Endothelial cell of umbilical vein (primary cell): ENCODE results near the gene MGAM2. TPM values are rescaled to one million over a fixed set of nuclear protein-coding genes. Genes with fewer than 3 reads are reported as not detected.

Experiments used
- BruUV-seq: library from RNA; stranded (reverse); fragments of 400-500 nt; replicated peaks from 2 replicates; lab custom pipeline; 2021; lab: Mats Ljungman, UMichigan
- CTCF ChIA-PET: fragments of 300-600, 350-600 bp; sonication (Branson Sonifier 250); formaldehyde crosslinking; loops from one replicate; lab custom pipeline; 2021; ENCODE audit warnings: antibody characterized with exemption, inconsistent platforms; lab: Charles Lee
- POLR2A ChIA-PET: fragments of 300-600, 350-600 bp; sonication (Branson Sonifier 250); formaldehyde crosslinking; loops from one replicate; lab custom pipeline; 2021; ENCODE audit warnings: antibody characterized with exemption, inconsistent platforms; lab: Charles Lee
- DNase-seq: peaks from one replicate; pipeline ENCODE4 v3.0.0-alpha.2; 2011; ENCODE audit warnings: low read depth, low spot score
- FAIRE-seq: peaks from 2 replicates; lab custom pipeline; 2011; peaks lifted over from hg19 to GRCh38; lab: Jason Lieb, UNC
- H2AFZ ChIP-seq: 2 replicates; pipeline ENCODE4 v1.6.0; 2012; ENCODE audit warnings: low read depth, low read length, control low read depth, inconsistent platforms
- H3K27ac ChIP-seq: 2 replicates; pipeline ENCODE4 v1.5.1; 2011; ENCODE audit warnings: low read depth, mild to moderate bottlenecking, control low read depth, low read length, moderate library complexity; ENCODE audit not compliant: insufficient read depth
- H3K27me3 ChIP-seq, 2 experiments: 2 replicates each; pipeline versions ENCODE4 v1.6.0 to v1.6.1; 2011; ENCODE audit warnings: low read length in 2 of 2, mixed read lengths in 1 of 2; ENCODE audit not compliant: control insufficient read depth in 2 of 2, insufficient read depth in 2 of 2
- H3K36me3 ChIP-seq, 2 experiments: 2 replicates in 1 of 2; 3 replicates in 1 of 2; pipeline ENCODE4 v1.5.1; 2011; ENCODE audit warnings: low read length in 2 of 2, mild to moderate bottlenecking in 1 of 2, moderate library complexity in 1 of 2; ENCODE audit not compliant: control insufficient read depth in 2 of 2, insufficient read depth in 2 of 2; ENCODE audit errors: extremely low read depth in 1 of 2
- H3K4me1 ChIP-seq: 3 replicates; pipeline ENCODE4 v1.5.1; 2011; ENCODE audit warnings: mild to moderate bottlenecking, low read length; ENCODE audit not compliant: control insufficient read depth, insufficient read depth; ENCODE audit errors: extremely low read depth
- H3K4me2 ChIP-seq: 2 replicates; pipeline ENCODE4 v1.6.1; 2011; ENCODE audit warnings: low read length, control low read depth, mixed read lengths; ENCODE audit not compliant: insufficient read depth
- H3K4me3 ChIP-seq, 3 experiments: fragments of 200-600 bp in 1 of 3; sonication (generic), shearing (Covaris generic) in 1 of 3; replicated peaks in 1 of 3; 2 replicates each; pipeline ENCODE4 v1.5.1; 2011 to 2016; ENCODE audit warnings: control low read depth in 3 of 3, low read length in 3 of 3, mild to moderate bottlenecking in 2 of 3, inconsistent platforms in 1 of 3, low read depth in 1 of 3, moderate library complexity in 1 of 3; ENCODE audit not compliant: insufficient read depth in 1 of 3
- H3K79me2 ChIP-seq: 2 replicates; pipeline ENCODE4 v1.6.0; 2012; ENCODE audit warnings: low read length, inconsistent platforms; ENCODE audit not compliant: control insufficient read depth, insufficient read depth
- H3K9ac ChIP-seq: replicated peaks from 2 replicates; pipeline ENCODE3; 2011; ENCODE audit warnings: low read length, control low read depth; ENCODE audit not compliant: insufficient read depth; ENCODE audit errors: extremely low read depth
- H3K9me1 ChIP-seq: replicated peaks from 3 replicates; pipeline ENCODE4 v1.6.0; 2011; ENCODE audit warnings: mild to moderate bottlenecking, low read length; ENCODE audit not compliant: control insufficient read depth, insufficient read depth; ENCODE audit errors: extremely low read depth
- H3K9me3 ChIP-seq: replicated peaks from 2 replicates; pipeline ENCODE4 v1.5.1; 2012; ENCODE audit warnings: low read length, inconsistent platforms; ENCODE audit not compliant: control insufficient read depth, insufficient read depth
- H4K20me1 ChIP-seq: replicated peaks from 2 replicates; pipeline ENCODE3; 2011; ENCODE audit warnings: mild to moderate bottlenecking, low read length; ENCODE audit not compliant: control insufficient read depth, insufficient read depth; ENCODE audit errors: extremely low read depth
- CTCF ChIP-seq, 2 donors: IDR thresholded peaks; 1 replicate in 1 of 2; 2 replicates in 1 of 2; pipeline ENCODE4 v1.5.1; 2011; ENCODE audit warnings: low read length in 2 of 2, mild to moderate bottlenecking in 2 of 2, moderate library complexity in 2 of 2, control low read depth in 1 of 2, inconsistent platforms in 1 of 2, low read depth in 1 of 2; ENCODE audit not compliant: insufficient read depth in 1 of 2; ENCODE audit errors: extremely low read depth in 1 of 2
- EZH2 ChIP-seq: IDR thresholded peaks from 2 replicates; pipeline ENCODE4 v1.6.1; 2012; ENCODE audit warnings: borderline replicate concordance, low read depth, mild to moderate bottlenecking, moderate library complexity, low read length, inconsistent platforms; ENCODE audit not compliant: severe bottlenecking
- GATA2 ChIP-seq: IDR thresholded peaks from 2 replicates; pipeline ENCODE4 v1.7.0; 2011; ENCODE audit warnings: low read depth, mild to moderate bottlenecking, moderate library complexity, mixed read lengths, low read length; ENCODE audit not compliant: insufficient read length, insufficient read depth
- MYC ChIP-seq: IDR thresholded peaks from one replicate; pipeline ENCODE4 v1.6.1; 2011; ENCODE audit warnings: mild to moderate bottlenecking, low read depth, low read length
- POLR2A ChIP-seq: IDR thresholded peaks from 2 replicates; pipeline ENCODE4 v1.6.1; 2012; ENCODE audit warnings: low read depth, mild to moderate bottlenecking, control low read depth, low read length
- POLR2AphosphoS5 ChIP-seq: IDR thresholded peaks from 2 replicates; pipeline ENCODE4 v1.6.1; 2012; ENCODE audit warnings: low read depth, mild to moderate bottlenecking, control low read depth, low read length, moderate library complexity; ENCODE audit not compliant: insufficient read depth
- dilution Hi-C: fragments of 300-500 bp; cut with MboI; formaldehyde crosslinking; loops from one replicate; pipeline ENCODE4 v1.15.0; 2019; ENCODE audit warnings: low sequenced_read_pairs; ENCODE audit not compliant: extremely low pct_ligation_motif_present
- intact Hi-C: fragments of 100-400 bp; cut with micrococcal nuclease; formaldehyde crosslinking; loops from one replicate; pipeline ENCODE4 v1.10.0; 2022
- polyA plus RNA-seq, 4 experiments: library from polyadenylated mRNA; depleted of rRNA in 3 of 4; stranded (reverse) in 3 of 4; unstranded in 1 of 4; fragments of >200 nt; gene quantifications; 2 replicates each; pipeline versions ENCODE4 v1.2.1 to v1.2.3, GENCODE V29; 2011 to 2012; ENCODE audit warnings: missing spikeins in 1 of 4
- total RNA-seq: library from RNA; stranded (reverse); gene quantifications from 2 replicates; pipeline ENCODE4 v1.2.3, GENCODE V29; 2021
- TF ChIP-seq, protein P1 (sequence below): IDR thresholded peaks from 2 replicates; pipeline ENCODE4 v1.6.1; 2011; ENCODE audit not compliant: insufficient read depth, insufficient read length

Gene MGAM2
- total and polyA plus RNA-seq, 2 donors (not counting 3 experiments of a cell fraction or from before 2014, with no cell fraction given), result not detected

DNA sequence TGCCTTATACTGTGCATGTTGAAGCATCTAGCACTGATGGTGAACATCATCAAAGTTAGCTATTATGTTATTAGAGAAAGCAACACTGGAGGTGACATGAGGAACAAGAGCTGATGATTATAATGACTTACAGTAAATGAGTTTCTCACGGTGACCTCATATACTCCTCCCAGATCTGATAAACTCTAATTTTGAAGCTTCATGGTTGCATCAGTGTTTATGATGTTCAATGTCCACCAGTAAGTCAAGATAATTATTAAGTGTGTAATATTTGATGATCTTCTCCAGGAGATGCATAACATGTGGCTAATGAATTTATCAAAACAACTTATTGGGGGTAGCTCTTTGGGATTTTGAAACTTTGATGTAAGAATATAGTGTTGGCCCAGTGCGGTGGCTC is 27.5 kb downstream of the MGAM2 start:
- DNase-seq (no peak), FAIRE-seq (no peak)
- no peaks in the 10 kb centered on the region for H3K4me1 ChIP-seq
- no peak overlapping the region for H3K4me2 ChIP-seq
- H3K27ac ChIP-seq, result no peak overlapping the region
- TF ChIP-seq MYC, result no peak
- TF ChIP-seq POLR2A, result no peak
- TF ChIP-seq GATA2, result no peak
- TF ChIP-seq, protein P1, sequence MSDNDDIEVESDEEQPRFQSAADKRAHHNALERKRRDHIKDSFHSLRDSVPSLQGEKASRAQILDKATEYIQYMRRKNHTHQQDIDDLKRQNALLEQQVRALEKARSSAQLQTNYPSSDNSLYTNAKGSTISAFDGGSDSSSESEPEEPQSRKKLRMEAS, result no peak
- no peak for TF ChIP-seq EZH2
- TF ChIP-seq CTCF (IDR thresholded peaks at IDR 0.05; ENCODE audit: extremely low read depth in 1 of 2, insufficient read depth in 1 of 2, low read depth in 1 of 2, low read length in 2 of 2), result no peak
- TF ChIP-seq POLR2AphosphoS5, result no peak
- ChIA-PET POLR2A (no interaction called here), CTCF (no interaction called here)
- H3K9me1 ChIP-seq, result no peaks in the 10 kb centered on the region
- H3K9ac ChIP-seq, result no peak overlapping the region
- H3K9me3 ChIP-seq, result no peaks in the 10 kb centered on the region
- no peaks in the 10 kb centered on the region for H3K36me3 ChIP-seq
- H4K20me1 ChIP-seq, result no peaks in the 10 kb centered on the region
- H3K27me3 ChIP-seq, result no peaks in the 10 kb centered on the region
- no peaks in the 10 kb centered on the region for H3K79me2 ChIP-seq
- intact Hi-C loops (no loop called here), dilution Hi-C loops (no loop called here)
- H3K4me3 ChIP-seq, result no peak overlapping the region
- BruUV-seq, result no TSS peak
- H2AFZ ChIP-seq, result no peak overlapping the region
